ENCODE results near the gene MCFD2.

GRCh38 chr2:46875226-46875899 lies 40.2 kb downstream of the MCFD2 start:
- no peak for TF ChIP-seq CTCF (IDR thresholded peaks at IDR 0.05)
- no peak for TF ChIP-seq POLR2A (IDR thresholded peaks at IDR 0.05)

All from body of pancreas (tissue), 4 donors.